HG03103 (cell line): ENCODE data around the gene MRPL52.
"Not testable (repeated sequence)": the region's sequence is repeated elsewhere in the genome, so short reads cannot be mapped to it uniquely, and the experiment has no call there.

Source experiments
- ATAC-seq: cut with Tn5 transposase; IDR thresholded peaks from one replicate; pipeline ENCODE4 v1.9.1; 2021; ENCODE audit warnings: low read depth; ENCODE audit not compliant: unreplicated experiment

MRPL52 gene

GRCh38 chr14:22808388-22809209, 21.1 kb upstream of the MRPL52 start:
- ATAC-seq = no peak

GRCh38 chr14:22811722-22812121, 18.0 kb upstream of the MRPL52 start:
- ATAC-seq = no peak

GRCh38 chr14:22812744-22813143, 16.9 kb upstream of the MRPL52 start:
- no peak for ATAC-seq

GRCh38 chr14:22813145-22813544, 16.5 kb upstream of the MRPL52 start:
- no peak for ATAC-seq

DNA sequence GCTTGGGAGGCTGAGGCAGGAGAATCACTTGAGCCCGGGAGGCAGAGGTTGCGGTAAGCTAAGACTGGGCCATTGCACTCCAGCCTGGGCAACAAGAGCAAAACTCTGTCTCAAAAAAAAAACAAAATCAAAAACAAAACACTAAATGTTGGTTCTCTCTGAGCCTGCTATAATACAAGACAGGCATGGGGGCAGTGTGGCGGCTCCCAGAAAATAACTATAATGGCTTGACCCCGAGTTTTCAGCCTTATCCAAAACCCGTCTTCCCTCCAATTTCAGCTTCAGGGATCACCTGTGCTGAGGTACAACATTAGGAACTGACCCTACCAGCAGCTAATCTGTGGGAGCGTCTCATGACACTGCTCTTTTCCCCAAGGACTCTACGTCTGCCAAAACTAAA, 15.3 kb upstream of the MRPL52 start:
- ATAC-seq = no peak

DNA sequence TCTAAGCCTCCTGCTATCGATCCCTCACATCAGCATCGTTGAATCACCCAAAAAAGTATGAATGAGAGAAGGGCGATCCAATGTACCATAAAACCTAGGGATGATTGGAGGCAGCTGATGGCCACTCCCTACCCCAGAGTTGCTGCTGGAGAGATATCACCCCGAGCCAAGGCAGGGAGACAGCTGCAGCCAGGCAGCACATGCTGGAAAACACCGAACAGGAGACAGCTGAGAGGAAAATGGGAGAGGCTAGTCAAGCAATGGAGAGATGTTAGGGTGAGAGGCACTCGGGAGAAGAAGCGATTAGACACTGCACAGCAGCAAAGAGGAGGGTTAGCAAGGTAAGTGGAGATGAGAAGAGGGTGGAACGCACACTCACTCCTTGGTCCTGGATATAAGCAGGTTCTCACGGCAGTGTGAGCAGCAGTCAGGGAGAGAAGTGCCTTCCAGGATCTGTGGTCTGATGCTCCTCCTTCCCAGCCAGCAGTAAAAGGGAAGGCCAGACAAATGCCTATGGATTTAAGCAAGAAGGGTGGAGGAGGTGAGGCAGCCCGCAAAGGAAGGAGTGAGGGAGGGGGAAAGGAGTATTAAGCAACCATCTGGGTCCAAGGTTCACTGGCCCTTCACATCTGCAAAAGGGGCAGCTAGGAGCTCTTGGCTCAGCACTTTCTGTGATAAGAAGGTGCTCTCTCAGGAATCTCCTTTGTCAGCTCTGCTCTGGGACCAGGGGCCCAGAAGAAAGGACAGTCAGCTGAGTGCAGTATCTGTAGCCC, 14.6 kb upstream of the MRPL52 start, which contains the start of gene SLC7A7:
Gene SLC7A7, minus strand, starts transcription at position 495 of the 773 bp plus-strand sequence. CDS start 2,037 bp downstream, outside the sequence.
- no peak for ATAC-seq

DNA sequence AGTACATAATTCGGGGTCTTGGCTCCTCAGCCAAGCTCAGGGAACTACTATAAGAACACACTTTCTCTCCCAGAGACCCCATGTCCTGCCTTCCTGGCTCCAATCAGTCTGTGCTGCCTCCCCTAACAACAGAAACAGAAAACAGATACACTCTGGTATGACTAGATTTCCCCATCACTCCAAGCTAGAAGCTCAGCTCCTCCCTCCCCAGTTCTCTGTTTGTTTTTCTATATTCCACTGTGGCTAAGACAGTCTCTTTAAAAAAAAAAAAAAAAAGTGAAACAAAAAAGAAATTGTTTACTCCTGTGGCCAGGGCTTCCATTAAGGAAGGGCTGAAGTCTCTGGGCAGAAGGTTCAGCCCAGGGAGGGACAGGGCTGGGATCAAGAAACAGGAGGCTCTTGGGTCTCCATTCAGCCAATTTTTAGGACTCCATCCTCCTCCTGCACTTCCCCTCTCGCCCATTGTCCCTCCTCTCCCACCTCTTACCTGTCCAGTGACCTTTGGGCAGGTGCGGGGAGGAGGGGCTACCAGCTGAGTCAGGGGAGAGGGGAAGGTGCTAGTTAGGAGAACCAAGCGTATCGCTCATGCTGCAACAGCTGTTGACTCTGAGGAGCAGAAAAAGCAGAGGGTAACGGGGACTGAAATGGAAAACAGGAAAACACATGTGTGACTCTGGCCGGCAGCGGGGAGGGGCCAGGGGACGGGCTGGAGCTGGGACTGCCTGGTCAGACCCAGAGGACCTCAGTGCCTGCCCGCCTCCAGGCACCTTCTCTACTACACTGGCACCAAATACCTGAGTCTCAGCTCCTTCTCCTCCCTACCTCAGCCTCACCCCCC, 10.3 kb upstream of the MRPL52 start:
- ATAC-seq = no peak

DNA sequence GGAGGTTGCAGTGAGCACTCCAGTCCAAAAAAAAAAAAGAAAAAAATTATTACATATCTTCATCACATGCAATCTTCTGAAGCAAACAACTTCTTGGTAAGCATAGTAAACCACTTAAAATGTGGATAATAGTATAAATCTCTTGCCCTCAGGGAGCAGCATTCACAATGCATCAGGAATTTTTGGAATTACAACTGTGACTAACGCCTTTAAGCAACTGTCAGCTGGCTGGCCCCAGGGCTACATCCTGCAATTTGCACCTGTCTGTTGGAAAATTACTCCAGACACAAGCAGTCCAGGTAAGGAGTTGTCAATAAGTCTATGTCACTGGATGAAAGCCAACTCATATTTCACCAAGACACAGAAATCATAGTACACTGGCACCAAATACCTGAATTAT, 9.0 kb upstream of the MRPL52 start:
- ATAC-seq = no peak

- ATAC-seq = no peak
Observed at GRCh38 chr14:22821193-22822015, 8.3 kb upstream of the MRPL52 start.

DNA sequence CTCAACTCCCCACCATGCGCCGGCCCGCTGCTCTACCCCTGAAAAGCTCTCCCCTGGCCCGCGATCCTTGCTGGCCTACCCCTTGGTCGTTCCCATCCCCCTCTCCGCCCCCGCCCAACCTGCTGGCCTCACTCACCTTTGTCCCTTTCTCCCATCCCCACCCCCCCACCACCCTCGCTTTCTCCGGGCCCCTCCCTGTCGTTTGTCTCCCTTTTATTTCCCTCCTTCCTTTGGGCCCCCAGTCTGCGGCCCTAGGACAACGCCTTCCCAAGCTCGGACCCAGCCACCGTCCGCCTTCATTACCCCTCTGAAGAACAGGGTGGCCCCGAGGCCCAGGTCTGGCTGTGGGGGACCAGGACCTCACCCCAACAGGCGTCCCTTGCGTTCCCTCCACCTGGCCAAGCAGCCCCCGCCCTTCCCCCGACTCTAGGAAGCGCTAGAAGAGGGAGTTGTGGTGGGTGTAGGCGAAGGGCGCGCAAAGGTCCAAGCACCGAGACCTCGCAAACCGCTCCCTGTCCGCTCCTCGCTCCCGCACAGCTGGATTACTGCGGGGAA, 7.6 kb upstream of the MRPL52 start:
- no peak for ATAC-seq

GRCh38 chr14:22822571-22823098, 7.1 kb upstream of the MRPL52 start:
- peak; percentile 52 for ATAC-seq

DNA sequence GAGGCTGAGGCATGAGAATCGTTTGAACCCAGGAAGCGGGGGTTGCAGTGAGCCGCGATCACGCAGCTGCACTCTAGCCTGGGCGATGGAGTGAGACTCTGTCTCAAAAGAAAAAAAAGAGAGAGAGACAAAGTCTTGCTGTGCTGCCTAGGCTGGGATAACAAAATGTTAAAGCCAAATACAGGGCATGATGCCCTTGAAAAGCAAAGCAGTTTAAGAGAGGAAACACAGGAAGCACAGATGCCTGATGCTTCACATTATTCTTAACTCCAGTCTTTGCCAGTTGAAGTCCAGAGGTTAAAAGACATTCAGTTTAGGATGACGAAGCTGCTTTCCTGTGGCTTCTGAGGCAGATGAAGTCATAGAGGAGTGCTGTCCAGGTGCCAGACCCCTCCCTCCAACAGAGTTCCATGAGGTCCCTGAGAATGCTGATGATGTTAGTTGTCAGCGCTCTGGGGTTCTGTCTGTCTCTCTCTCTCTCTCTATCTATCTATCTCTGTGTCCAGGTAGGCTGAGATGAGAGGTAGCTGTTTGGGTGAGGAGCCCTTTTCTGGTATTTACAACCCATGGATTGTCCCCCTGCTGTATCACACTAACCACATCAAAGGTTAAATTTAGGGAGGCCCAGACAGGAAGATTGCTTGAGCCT, 4.9 kb upstream of the MRPL52 start:
- ATAC-seq = no peak

DNA sequence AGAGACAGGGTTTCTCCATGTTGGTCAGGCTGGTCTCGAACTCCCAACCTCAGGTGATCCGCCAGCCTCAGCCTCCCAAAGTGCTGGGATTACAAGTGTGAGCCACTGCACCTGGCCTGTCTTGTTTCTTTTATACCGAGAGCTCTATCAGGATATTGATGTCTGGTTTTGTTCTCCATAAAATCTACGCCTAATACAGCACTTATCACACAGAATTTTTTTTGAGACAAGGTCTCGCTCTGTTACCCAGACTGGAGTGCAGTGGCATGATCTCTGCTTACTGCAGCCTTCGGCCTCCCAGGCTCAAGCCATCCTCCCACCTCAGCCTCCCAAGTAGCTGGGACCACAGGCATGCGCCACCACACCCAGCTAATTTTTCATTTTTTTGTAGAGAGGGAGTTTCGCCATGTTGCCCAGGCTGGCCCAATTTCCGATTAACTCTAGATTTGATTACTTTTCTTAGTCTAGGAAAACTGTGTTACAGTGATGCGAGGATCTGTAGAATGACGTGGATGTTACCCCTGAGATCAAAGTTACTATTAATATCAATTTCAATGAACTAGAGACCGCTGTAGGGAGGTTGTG, 519 bp upstream of the MRPL52 start:
- ATAC-seq = not testable (repeated sequence)

DNA sequence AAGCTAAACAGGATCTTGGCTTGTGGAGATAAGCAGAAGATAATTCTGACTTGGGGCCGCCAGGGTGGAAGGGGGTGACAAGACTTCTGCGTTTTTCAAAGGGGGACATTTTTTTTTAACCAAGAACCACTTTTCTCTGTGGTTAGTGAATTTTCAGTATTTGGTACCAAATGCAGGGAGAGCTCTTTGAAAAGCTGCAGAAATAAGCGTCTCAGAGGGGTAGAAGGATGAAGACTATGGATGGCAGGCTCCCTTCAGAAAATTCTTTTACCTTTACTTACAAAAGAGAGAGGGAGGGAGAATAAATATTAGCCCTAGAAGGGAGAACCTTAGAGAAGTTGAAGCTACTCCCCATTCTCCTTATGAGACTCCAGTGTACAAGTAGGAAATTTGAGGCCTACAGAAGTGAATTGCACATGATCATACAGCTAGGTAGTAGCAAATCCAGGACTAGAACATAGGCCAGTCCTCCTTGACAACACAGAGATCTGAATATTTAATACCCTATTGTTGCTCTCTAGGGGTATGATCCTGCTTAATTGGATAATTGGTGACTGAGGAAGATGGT, 840 bp downstream of the MRPL52 start:
- no peak for ATAC-seq

GRCh38 chr14:22835505-22835904, 5.8 kb downstream of the MRPL52 start:
- ATAC-seq = no peak

- no peak for ATAC-seq
Observed at GRCh38 chr14:22836301-22837113, 6.8 kb downstream of the MRPL52 start, which contains the start of gene MMP14. Gene MMP14, plus strand, starts transcription at chr14:22836585. Its CDS starts 233 bp downstream, at chr14:22836818.

GRCh38 chr14:22837114-22837749, 7.5 kb downstream of the MRPL52 start:
- no peak for ATAC-seq
